Naive thymus-derived CD8-positive, alpha-beta T cell (primary cell): ENCODE data around the gene RASSF1. TPM values are rescaled to one million over a fixed set of nuclear protein-coding genes. Genes with fewer than 3 reads are reported as not detected.
"Not testable (repeated sequence)": the region's sequence is repeated elsewhere in the genome, so short reads cannot be mapped to it uniquely, and the experiment has no call there.

Source experiments
- ATAC-seq, 2 donors: fragments of 150-1000 bp; cut with Tn5 transposase in 1 of 2; sonication (Bioruptor Pico), chemical (Tn5 transposase) in 1 of 2; 1 replicate in 1 of 2; 2 replicates in 1 of 2; pipeline ENCODE4 v1.10.0; 2021; ENCODE audit warnings: mild to moderate bottlenecking in 2 of 2, moderate library complexity in 2 of 2
- POLR2A ChIA-PET: fragments of 350-600 bp; sonication (Branson Sonifier 250); formaldehyde crosslinking; loops from one replicate; lab custom pipeline; 2021; ENCODE audit warnings: antibody characterized with exemption; lab: Charles Lee
- DNase-seq, 10 donors: peaks; one replicate each; pipeline versions ENCODE4 v3.0.0 to v3.0.0-alpha.2; 2020 to 2022
- H3K27ac Mint-ChIP-seq, 10 donors: one replicate each; pipeline ENCODE4 v1.8.0; 2020 to 2022; ENCODE audit warnings: mild to moderate bottlenecking in 10 of 10, mixed read lengths in 10 of 10, moderate library complexity in 4 of 10, inconsistent platforms in 1 of 10
- H3K27me3 Mint-ChIP-seq, 5 donors: one replicate each; pipeline ENCODE4 v1.8.0; 2021 to 2022; ENCODE audit warnings: mixed read lengths in 5 of 5
- H3K36me3 Mint-ChIP-seq, 3 donors: one replicate each; pipeline ENCODE4 v1.8.0; 2020 to 2022; ENCODE audit warnings: mixed read lengths in 3 of 3, mild to moderate bottlenecking in 2 of 3, inconsistent platforms in 1 of 3
- H3K4me1 Mint-ChIP-seq, 4 donors: one replicate each; pipeline ENCODE4 v1.8.0; 2021 to 2022; ENCODE audit warnings: mixed read lengths in 4 of 4
- H3K4me3 Mint-ChIP-seq, 10 donors: one replicate each; pipeline ENCODE4 v1.8.0; 2020 to 2022; ENCODE audit warnings: mild to moderate bottlenecking in 10 of 10, mixed read lengths in 10 of 10, moderate library complexity in 6 of 10, inconsistent platforms in 1 of 10
- H3K9me3 Mint-ChIP-seq, 9 donors: one replicate each; pipeline ENCODE4 v1.8.0; 2020 to 2022; ENCODE audit warnings: mixed read lengths in 9 of 9, mild to moderate bottlenecking in 3 of 9, inconsistent platforms in 1 of 9, moderate library complexity in 1 of 9
- polyA plus RNA-seq, 3 donors: library from polyadenylated mRNA; unstranded; fragments of 300-500 nt; fragmentation: Illumina TruSeq; gene quantifications; one replicate each; pipeline ENCODE4 v1.2.3, GENCODE V29; 2021
- total RNA-seq, 8 experiments: library from RNA in 2 of 8; stranded (reverse) in 2 of 8; gene quantifications; one replicate each; pipeline ENCODE4 v1.2.3 and lab custom pipeline; 2021 to 2026

The RASSF1 gene
- total and polyA plus RNA-seq, 5 experiments from 2014 or later, result 50.8 to 87.6 (median 68.1) TPM

DNA sequence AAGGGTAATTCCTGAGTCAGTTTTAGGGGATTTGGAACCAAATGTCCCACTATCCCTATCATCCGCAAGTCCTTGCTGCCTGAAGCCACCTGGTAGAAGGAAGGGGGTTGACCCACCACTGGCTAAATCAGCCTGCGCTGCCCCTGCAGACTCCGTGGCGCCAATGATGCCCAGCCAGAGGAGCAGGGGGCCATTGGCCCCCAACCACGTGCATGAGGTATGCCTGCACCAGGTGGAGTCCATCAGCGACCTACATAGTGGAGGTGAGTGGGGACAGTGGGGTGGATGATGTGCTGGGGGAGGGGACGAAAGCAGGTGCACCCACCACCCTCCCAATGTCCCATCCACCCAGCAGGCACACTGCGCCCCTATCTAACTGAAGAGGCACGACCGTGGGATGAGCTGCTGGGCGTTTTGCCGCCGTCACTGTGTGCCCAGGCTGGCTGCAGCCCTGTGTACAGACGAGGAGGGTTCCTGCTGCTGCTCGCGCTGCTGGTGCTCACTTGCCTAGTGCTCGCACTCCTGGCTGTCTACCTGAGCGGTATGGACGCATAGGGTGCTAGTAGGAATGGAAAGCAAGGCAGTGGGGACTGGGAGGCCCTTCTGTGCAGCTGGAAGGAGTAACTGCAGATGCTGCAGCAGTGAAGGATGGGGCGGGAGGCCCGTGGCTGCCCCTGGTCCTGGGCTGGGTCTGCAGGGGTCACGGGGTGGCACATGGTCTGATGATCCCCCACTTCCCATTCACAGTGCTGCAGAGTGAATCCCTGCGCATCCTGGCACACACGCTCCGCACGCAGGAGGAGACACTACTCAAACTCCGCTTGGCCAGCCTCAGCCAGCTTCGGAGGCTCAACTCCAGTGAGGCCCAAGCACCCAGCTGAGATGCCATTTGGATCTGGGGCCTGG is 54.1 kb downstream of the RASSF1 start:
- Mint-ChIP-seq H3K4me1 (peaks cover 5 to 15% (median 6%) of the 10 kb centered on the region in 4 donors), H3K27ac (no peak overlapping the region), H3K9me3 (no peaks in the 10 kb centered on the region), H3K36me3 (peaks cover 0 to 22% (median 0%) of the 10 kb centered on the region in 3 donors), H3K27me3 (no peaks in the 10 kb centered on the region), H3K4me3 (no peak overlapping the region)
- DNase-seq, result peak in 1 of 10 donors; percentile 15
- no peak for ATAC-seq
- POLR2A ChIA-PET, result no interaction called here

DNA sequence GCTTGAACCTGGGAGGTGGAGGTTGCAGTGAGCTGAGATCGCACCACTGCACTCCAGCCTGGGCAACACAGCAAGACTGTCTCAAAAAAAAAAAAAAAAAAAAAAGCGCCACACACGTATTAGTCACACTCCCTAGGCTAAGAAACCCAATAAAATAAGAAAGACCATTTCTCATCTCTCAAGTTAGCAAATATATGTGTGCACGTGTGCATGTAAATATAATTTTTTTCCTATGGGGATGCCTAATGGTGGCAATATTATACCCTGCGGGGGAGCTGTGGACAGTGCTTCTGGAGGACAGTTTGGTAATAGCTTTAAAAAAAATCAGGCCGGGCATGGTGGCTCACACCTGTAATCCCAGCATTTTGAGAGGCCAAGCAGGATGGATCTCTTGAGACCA is 56.5 kb downstream of the RASSF1 start:
- not testable (repeated sequence) for DNase-seq, H3K27me3 Mint-ChIP-seq, ATAC-seq, H3K4me1 Mint-ChIP-seq, H3K27ac Mint-ChIP-seq, H3K4me3 Mint-ChIP-seq, H3K9me3 Mint-ChIP-seq
- H3K36me3 Mint-ChIP-seq, result peaks cover 0 to 18% (median 0%) of the 10 kb centered on the region in 3 donors
- POLR2A ChIA-PET, result interaction anchor here (0.6 to 1.2 kb wide), 3 partner anchors 38 to 100 kb away, joined by 3 read pairs; no protein-coding TSS in a partner anchor

Other genes starting within 250 kb of the RASSF1 start
- gene SEMA3F, start 185.5 kb downstream of the RASSF1 start, total RNA-seq, result not detected
- gene SEMA3F, start 185.5 kb downstream of the RASSF1 start, polyA plus RNA-seq, result not detected
- gene GNAT1, start 149.2 kb downstream of the RASSF1 start, total RNA-seq, result not detected
- gene GNAT1, start 149.2 kb downstream of the RASSF1 start, polyA plus RNA-seq, result not detected
- not detected for gene SLC38A3, start 135.6 kb downstream of the RASSF1 start, total RNA-seq
- not detected for gene SLC38A3, start 135.6 kb downstream of the RASSF1 start, polyA plus RNA-seq
- 100 to 1,000 TPM; 253 to 258 TPM for gene GNAI2, start 104.6 kb downstream of the RASSF1 start, total RNA-seq
- 100 to 1,000 TPM; 405 to 534 (median 417) TPM for gene GNAI2, start 104.6 kb downstream of the RASSF1 start, polyA plus RNA-seq
- 1 to 10 TPM; 1.0 to 1.1 TPM for gene SEMA3B, start 71.7 kb downstream of the RASSF1 start, total RNA-seq
- under 1 TPM in 1 of 3 donors, not detected in 2; 0.09 TPM for gene SEMA3B, start 71.7 kb downstream of the RASSF1 start, polyA plus RNA-seq
- not detected for gene LSMEM2, start 61.7 kb downstream of the RASSF1 start, total RNA-seq
- gene LSMEM2, start 61.7 kb downstream of the RASSF1 start, polyA plus RNA-seq, result under 1 TPM in 2 of 3 donors, not detected in 1; 0.15 to 0.21 TPM
- gene IFRD2, start 48.4 kb downstream of the RASSF1 start, total RNA-seq, result 10 to 100 TPM; 68.9 TPM
- gene IFRD2, start 48.4 kb downstream of the RASSF1 start, polyA plus RNA-seq, result 10 to 100 TPM; 59.4 to 69.7 (median 60.7) TPM
- gene HYAL3, start 41.4 kb downstream of the RASSF1 start, total RNA-seq, result 1 to 10 TPM; 3.2 to 4.7 TPM
- 1 to 10 TPM; 2.5 to 3.8 (median 3.0) TPM for gene HYAL3, start 41.4 kb downstream of the RASSF1 start, polyA plus RNA-seq
- 10 to 100 TPM; 33.8 to 36.8 TPM for gene NAA80, start 41.4 kb downstream of the RASSF1 start, total RNA-seq
- 10 to 100 TPM; 10.8 to 18.7 (median 17.4) TPM for gene NAA80, start 41.4 kb downstream of the RASSF1 start, polyA plus RNA-seq
- under 1 TPM; 0.16 to 0.39 TPM for gene HYAL1, start 37.3 kb downstream of the RASSF1 start, total RNA-seq
- gene HYAL1, start 37.3 kb downstream of the RASSF1 start, polyA plus RNA-seq, result under 1 TPM in 2 of 3 donors, not detected in 1; 0.54 to 0.75 TPM
- gene HYAL2, start 18.1 kb downstream of the RASSF1 start, total RNA-seq, result 1 to 10 TPM; 2.0 to 2.5 TPM
- gene HYAL2, start 18.1 kb downstream of the RASSF1 start, polyA plus RNA-seq, result 1 to 10 TPM; 1.8 to 6.1 (median 3.4) TPM
- gene TUSC2, start 12.6 kb downstream of the RASSF1 start, total RNA-seq, result 10 to 100 TPM; 21.8 to 22.7 TPM
- gene TUSC2, start 12.6 kb downstream of the RASSF1 start, polyA plus RNA-seq, result 10 to 100 TPM; 48.4 to 54.3 (median 53.7) TPM
- gene ZMYND10, start 4.9 kb upstream of the RASSF1 start, total RNA-seq, result 1 to 10 TPM; 3.6 to 4.0 TPM
- not detected for gene ZMYND10, start 4.9 kb upstream of the RASSF1 start, polyA plus RNA-seq
- gene NPRL2, start 9.9 kb upstream of the RASSF1 start, total RNA-seq, result 10 to 100 TPM; 52.8 to 63.8 TPM
- gene NPRL2, start 9.9 kb upstream of the RASSF1 start, polyA plus RNA-seq, result 10 to 100 TPM; 36.2 to 45.3 (median 36.4) TPM
- gene CYB561D2, start 10.0 kb upstream of the RASSF1 start, total RNA-seq, result 10 to 100 TPM; 29.7 to 34.5 TPM
- gene CYB561D2, start 10.0 kb upstream of the RASSF1 start, polyA plus RNA-seq, result 10 to 100 TPM; 45.5 to 48.2 (median 47.7) TPM
- 10 to 100 TPM; 28.7 to 29.8 TPM for gene TMEM115, start 18.7 kb upstream of the RASSF1 start, total RNA-seq
- 10 to 100 TPM; 15.2 to 29.2 (median 20.3) TPM for gene TMEM115, start 18.7 kb upstream of the RASSF1 start, polyA plus RNA-seq
- 1 to 10 TPM; 4.0 to 4.9 TPM for gene CACNA2D2, start 162.8 kb upstream of the RASSF1 start, total RNA-seq
- gene CACNA2D2, start 162.8 kb upstream of the RASSF1 start, polyA plus RNA-seq, result 1 to 10 TPM in 1 of 3 donors, under 1 TPM in 2; 0.40 to 1.5 (median 0.40) TPM
- gene C3orf18, start 226.9 kb upstream of the RASSF1 start, total RNA-seq, result 10 to 100 TPM; 17.7 to 18.4 TPM
- gene C3orf18, start 226.9 kb upstream of the RASSF1 start, polyA plus RNA-seq, result 10 to 100 TPM; 14.1 to 17.3 (median 14.2) TPM
- 10 to 100 TPM; 65.1 to 67.1 TPM for gene HEMK1, start 228.7 kb upstream of the RASSF1 start, total RNA-seq
- gene HEMK1, start 228.7 kb upstream of the RASSF1 start, polyA plus RNA-seq, result 10 to 100 TPM; 20.2 to 43.1 (median 30.3) TPM